ENCODE data around the gene SUGCT. TPM values are rescaled to one million over a fixed set of nuclear protein-coding genes. Genes with fewer than 3 reads are reported as not detected.

The SUGCT gene
- total and polyA plus RNA-seq, 12 donors: 8.4 to 96.4 (median 25.5) TPM

- no peaks in the 10 kb centered on the region for H3K4me1 ChIP-seq (replicated peaks in 1 of 2)
- no peak for DNase-seq
- H3K27me3 ChIP-seq: no peaks in the 10 kb centered on the region
- H3K27ac ChIP-seq: no peak overlapping the region
- WGBS, 4 donors: 81 to 90% (median 89%) methylated on average over 1 of the region's 1 CpG
- H3K9me3 ChIP-seq (replicated peaks in 1 of 3): no peaks in the 10 kb centered on the region
- intact Hi-C loops (cut with DNase I): no loop called here
- no peak overlapping the region for H3K4me3 ChIP-seq
- TF ChIP-seq POLR2A (IDR thresholded peaks at IDR 0.05): no peak
- no peak for TF ChIP-seq CTCF (IDR thresholded peaks at IDR 0.05)
- H3K36me3 ChIP-seq (replicated peaks in 1 of 2): no peaks in the 10 kb centered on the region
These were observed 406.5 kb downstream of the SUGCT start for GRCh38 chr7:40541336-40541735.

- no peak overlapping the region for H3K4me3 ChIP-seq
- no peaks in the 10 kb centered on the region for H3K9me3 ChIP-seq (replicated peaks in 1 of 3)
- H3K27me3 ChIP-seq: no peaks in the 10 kb centered on the region
- no peak for DNase-seq
- intact Hi-C loops (cut with DNase I): no loop called here
- WGBS, 4 donors: 68 to 71% (median 69%) methylated on average over 3 of the region's 3 CpGs
- no peaks in the 10 kb centered on the region for H3K36me3 ChIP-seq (replicated peaks in 1 of 2)
- no peak overlapping the region for H3K27ac ChIP-seq
- no peaks in the 10 kb centered on the region for H3K4me1 ChIP-seq (replicated peaks in 1 of 2)
- TF ChIP-seq CTCF (IDR thresholded peaks at IDR 0.05) (no peak), POLR2A (IDR thresholded peaks at IDR 0.05) (no peak)
These were observed 408.4 kb downstream of the SUGCT start for GRCh38 chr7:40542982-40543741.

GRCh38 chr7:40544221-40544723, 409.5 kb downstream of the SUGCT start:
- TF ChIP-seq CTCF (IDR thresholded peaks at IDR 0.05) (no peak), POLR2A (IDR thresholded peaks at IDR 0.05) (no peak)
- no peaks in the 10 kb centered on the region for H3K36me3 ChIP-seq (replicated peaks in 1 of 2)
- H3K27ac ChIP-seq: no peak overlapping the region
- WGBS, 4 donors: 71 to 77% (median 73%) methylated on average over 6 of the region's 6 CpGs
- intact Hi-C loops (cut with DNase I): no loop called here
- DNase-seq: no peak
- H3K9me3 ChIP-seq (replicated peaks in 1 of 3): no peaks in the 10 kb centered on the region
- no peaks in the 10 kb centered on the region for H3K4me1 ChIP-seq (replicated peaks in 1 of 2)
- no peaks in the 10 kb centered on the region for H3K27me3 ChIP-seq
- no peak overlapping the region for H3K4me3 ChIP-seq

GRCh38 chr7:40544871-40545303, 410.1 kb downstream of the SUGCT start:
- no peaks in the 10 kb centered on the region for H3K36me3 ChIP-seq (replicated peaks in 1 of 2)
- intact Hi-C loops (cut with DNase I): no loop called here
- H3K27ac ChIP-seq: no peak overlapping the region
- no peaks in the 10 kb centered on the region for H3K9me3 ChIP-seq (replicated peaks in 1 of 3)
- no peak for DNase-seq
- no peak overlapping the region for H3K4me3 ChIP-seq
- 32 to 50% (median 45%) methylated on average over 1 of the region's 1 CpG for WGBS, 4 donors
- no peaks in the 10 kb centered on the region for H3K27me3 ChIP-seq
- H3K4me1 ChIP-seq (replicated peaks in 1 of 2): no peaks in the 10 kb centered on the region
- TF ChIP-seq POLR2A (IDR thresholded peaks at IDR 0.05) (no peak), CTCF (IDR thresholded peaks at IDR 0.05) (no peak)
